ENCODE results near the gene OR10G7.
"Not testable (repeated sequence)": the region's sequence is repeated elsewhere in the genome, so short reads cannot be mapped to it uniquely, and the experiment has no call there.

The OR10G7 gene

DNA sequence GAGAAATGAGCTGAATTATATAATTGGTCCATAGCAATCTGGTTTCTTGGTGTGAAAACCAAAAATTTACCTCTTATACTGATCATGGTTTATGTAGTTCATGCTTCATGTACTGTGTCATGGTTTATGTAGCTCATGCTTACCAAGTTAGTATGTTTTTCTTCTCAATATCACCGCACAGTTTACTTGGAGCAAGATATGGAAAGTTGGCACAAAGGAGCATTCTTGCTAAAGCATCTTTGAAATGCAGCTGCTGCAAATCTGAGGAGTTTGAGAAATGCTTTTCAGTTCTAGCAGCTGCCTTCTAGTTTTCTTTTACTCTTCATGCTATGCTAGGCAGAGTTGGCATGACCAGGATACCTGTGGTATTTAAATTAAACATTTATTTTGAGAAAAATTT is 4.5 kb downstream of the OR10G7 start:
- no peak for DNase-seq

DNA sequence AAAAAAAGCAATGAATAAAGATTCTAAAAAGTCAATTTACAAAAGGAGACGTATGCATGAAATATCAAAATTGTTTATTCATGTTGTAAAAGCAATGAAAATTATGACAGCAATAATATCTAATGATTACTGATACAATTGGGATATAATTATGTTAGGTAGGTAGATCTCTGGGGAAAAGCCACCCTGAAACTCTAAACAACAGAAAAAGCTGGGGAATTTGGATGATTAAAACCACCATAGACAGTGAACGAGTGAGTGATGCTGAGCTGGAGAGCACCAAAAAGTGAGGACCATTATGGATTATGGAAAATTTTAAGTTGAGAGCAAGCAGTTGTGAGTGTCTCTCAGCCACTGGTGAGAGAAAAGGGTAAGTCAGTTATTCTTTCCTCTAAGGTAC is 14.6 kb downstream of the OR10G7 start, which contains the start of gene OR10G8:
Gene OR10G8, plus strand, starts transcription at position 301 of the 400 bp plus-strand sequence. CDS start 2,825 bp downstream, outside the sequence.
- DNase-seq, result no peak

DNA sequence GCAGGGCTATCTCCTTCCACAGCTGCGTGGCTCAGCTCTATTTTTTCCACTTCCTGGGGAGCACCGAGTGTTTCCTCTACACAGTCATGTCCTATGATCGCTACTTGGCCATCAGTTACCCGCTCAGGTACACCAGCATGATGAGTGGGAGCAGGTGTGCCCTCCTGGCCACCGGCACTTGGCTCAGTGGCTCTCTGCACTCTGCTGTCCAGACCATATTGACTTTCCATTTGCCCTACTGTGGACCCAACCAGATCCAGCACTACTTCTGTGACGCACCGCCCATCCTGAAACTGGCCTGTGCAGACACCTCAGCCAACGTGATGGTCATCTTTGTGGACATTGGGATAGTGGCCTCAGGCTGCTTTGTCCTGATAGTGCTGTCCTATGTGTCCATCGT is 25.3 kb downstream of the OR10G7 start:
- DNase-seq, result not testable (repeated sequence)

DNA sequence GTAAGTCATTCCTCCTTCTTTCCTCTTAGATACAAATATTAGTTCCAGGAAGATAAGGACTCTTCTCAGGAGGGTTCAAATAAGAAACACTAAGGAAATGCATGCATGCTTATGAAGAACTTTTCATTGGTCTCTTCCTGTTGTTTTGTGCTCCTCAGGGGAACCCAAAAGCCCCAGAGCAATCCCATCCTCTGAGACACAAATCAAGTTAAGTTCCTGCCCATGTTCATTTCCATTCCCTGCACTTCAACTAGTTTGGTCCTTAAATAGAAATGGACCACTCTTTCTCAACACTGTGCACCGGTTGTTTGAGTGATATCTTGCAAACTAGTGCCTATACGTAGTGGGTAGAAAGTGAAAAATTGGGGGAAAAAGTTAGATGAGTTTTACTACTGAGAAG is 28.4 kb downstream of the OR10G7 start, which contains the start of gene OR10G4:
Gene OR10G4, plus strand, starts transcription at position 301 of the 400 bp plus-strand sequence. CDS start 2,578 bp downstream, outside the sequence.
- DNase-seq, result no peak

DNA sequence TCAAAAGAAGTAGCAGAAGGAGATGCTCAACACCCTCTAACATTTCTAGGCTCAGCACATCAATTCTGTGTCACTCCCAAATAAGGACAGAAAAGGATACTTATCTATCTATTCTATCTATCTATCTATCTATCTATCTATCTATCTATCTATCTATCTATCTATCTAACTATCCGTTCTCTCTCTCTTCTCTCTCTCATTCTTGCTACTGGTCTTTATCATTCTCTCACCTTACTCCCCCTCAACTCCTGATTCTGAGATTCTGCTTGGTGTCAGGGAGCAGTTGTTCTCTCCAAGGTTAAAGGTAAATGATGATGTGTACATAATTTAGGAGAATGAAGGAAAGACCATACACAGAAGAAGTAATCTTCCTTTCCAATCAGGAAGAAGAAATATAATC is 46.0 kb downstream of the OR10G7 start, which contains the start of gene OR10G6:
Gene OR10G6, minus strand, starts transcription at position 43 of the 400 bp plus-strand sequence. Its CDS starts 0 bp downstream, at position 43.
- no peak for DNase-seq

All from CD4-positive, alpha-beta T cell treated with Interferon gamma for 1 hour (primary cell).